Adrenal gland (tissue), 5 donors: ENCODE measurements around the gene SHKBP1.

Experiments
- POLR2A ChIP-seq, 2 donors: fragments of 450-650 bp; IDR thresholded peaks; one replicate each; pipeline ENCODE4 v1.6.1; 2017; ENCODE audit warnings: antibody characterized with exemption in 2 of 2, mild to moderate bottlenecking in 2 of 2, moderate library complexity in 1 of 2
- TF ChIP-seq, protein P1 (sequence below), 6 experiments: fragments of 450-650 bp in 4 of 6; fragments of 200-600 bp in 2 of 6; sonication (generic) in 1 of 6; IDR thresholded peaks; 1 replicate in 5 of 6; 2 replicates in 1 of 6; pipeline versions ENCODE4 v1.5.1 to v1.8.0; 2016 to 2021; ENCODE audit warnings: antibody characterized with exemption in 6 of 6, mild to moderate bottlenecking in 2 of 6, moderate library complexity in 1 of 6
- donor health status: DM: no; HTN: no; CAD: no.

DNA sequence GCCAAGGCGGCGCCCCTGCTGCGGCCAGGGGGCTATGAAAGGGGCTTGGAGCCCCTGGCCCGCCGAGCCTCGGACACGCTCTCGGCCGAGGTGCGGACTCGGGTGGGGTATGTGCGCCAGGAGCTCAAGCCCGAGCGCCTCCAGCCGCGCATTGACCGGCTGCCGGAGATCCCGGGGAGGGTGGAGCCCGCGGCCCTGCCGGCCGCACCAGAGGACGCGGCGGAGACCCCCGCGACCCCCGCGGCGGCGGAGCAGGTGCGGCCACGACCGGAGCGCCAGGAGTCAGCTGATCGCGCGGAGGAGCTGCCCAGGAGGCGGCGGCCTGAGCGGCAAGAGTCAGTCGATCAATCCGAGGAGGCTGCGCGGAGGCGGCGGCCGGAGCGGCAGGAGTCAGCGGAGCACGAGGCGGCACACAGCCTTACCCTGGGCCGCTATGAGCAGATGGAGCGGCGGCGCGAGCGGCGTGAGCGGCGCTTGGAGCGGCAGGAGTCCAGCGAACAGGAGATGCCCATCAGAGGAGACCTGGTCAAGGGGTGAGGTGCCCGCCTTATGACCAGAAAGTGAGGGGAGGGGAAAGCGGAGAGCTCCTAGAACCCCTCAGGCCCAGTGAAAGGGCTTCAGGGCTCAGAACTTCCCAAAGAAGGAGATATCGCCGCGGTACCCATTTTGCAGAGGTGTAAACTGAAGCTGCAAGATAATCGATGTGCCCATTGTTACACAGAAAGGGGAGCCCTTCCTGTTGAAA, 8.8 kb upstream of the SHKBP1 start:
- TF ChIP-seq, protein P1, sequence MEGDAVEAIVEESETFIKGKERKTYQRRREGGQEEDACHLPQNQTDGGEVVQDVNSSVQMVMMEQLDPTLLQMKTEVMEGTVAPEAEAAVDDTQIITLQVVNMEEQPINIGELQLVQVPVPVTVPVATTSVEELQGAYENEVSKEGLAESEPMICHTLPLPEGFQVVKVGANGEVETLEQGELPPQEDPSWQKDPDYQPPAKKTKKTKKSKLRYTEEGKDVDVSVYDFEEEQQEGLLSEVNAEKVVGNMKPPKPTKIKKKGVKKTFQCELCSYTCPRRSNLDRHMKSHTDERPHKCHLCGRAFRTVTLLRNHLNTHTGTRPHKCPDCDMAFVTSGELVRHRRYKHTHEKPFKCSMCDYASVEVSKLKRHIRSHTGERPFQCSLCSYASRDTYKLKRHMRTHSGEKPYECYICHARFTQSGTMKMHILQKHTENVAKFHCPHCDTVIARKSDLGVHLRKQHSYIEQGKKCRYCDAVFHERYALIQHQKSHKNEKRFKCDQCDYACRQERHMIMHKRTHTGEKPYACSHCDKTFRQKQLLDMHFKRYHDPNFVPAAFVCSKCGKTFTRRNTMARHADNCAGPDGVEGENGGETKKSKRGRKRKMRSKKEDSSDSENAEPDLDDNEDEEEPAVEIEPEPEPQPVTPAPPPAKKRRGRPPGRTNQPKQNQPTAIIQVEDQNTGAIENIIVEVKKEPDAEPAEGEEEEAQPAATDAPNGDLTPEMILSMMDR (IDR thresholded peaks at IDR 0.05), result no peak
- no peak for TF ChIP-seq POLR2A (IDR thresholded peaks at IDR 0.05)
